HS-5 (cell line): ENCODE results near the gene OR7C1.
"Not testable (repeated sequence)": the region's sequence is repeated elsewhere in the genome, so short reads cannot be mapped to it uniquely, and the experiment has no call there.

Experiments used
- DNase-seq: peaks from one replicate; pipeline ENCODE4 v3.0.0-alpha.2; 2012; ENCODE audit warnings: low read depth

OR7C1 gene

DNA sequence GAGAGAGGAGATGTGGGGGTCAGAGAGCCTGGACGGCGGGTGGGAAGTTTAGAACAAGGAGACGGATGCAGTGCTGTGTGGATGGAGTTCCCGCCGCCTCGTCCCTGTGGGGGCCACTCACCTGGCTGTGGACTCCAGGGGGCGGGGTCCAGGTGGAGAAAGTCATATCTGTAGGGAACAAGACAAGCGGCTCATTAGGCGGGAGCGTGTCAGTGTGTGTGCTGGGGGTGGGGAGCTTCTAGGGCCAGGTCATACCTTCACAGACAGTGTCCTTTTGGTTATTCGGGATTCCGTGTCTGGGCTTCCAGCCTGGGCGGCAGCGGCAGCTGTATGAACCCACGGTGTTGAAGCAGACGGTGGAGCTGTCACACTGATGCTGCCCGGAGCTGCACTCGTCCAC, 69.6 kb downstream of the OR7C1 start:
- not testable (repeated sequence) for DNase-seq

DNA sequence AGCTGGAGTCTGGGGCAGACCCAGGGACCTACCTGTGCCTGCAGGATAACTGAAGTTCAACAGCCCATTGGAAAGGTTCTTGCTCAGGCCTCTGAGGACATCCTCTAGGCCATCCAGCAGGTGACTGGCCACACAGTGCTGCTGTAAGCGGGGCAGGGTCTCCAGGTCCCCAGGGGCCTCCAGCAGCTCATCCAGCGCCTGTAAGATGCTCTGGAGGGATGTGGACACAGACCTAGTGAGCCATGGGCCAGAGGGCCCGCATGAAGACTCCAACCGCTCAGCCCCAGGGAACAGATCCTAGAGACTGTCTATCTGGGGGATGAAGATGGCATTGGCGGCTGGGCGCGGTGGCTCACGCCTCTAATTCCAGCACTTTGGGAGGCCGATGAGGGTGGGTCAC, 70.6 kb downstream of the OR7C1 start:
- DNase-seq, result no peak

DNA sequence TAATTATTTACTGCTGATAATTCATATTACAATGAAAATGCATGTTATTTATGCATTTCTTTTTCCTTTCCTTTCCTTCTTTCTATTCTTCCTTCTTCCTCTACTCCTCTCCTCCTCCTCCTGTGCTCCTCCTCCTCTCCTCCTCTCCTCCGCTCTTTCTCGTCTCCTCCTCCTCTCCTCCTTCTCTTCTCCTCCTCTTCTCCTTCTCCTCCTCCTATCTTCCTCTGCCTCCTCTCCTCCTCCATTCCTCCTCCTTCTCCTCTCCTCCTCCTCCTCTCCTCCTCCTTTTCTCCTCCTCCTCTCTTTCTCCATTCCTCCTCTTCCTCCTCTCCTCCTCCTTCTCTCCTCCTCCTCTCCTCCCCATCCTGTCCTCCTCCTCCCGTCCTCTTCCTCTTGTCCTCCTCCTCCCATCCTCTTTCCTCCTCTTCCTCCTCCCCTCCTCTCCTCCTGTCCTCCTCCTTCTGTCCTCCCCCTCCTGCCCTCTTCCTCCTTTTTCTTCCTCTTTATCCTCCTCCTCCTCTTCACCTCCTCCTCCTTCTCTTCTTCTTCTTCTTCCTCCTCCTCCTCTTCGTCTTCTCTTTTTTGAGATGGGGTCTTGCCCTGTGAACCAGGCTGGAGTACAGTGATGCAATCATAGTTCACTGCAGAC, 71.4 kb downstream of the OR7C1 start:
- no peak for DNase-seq

DNA sequence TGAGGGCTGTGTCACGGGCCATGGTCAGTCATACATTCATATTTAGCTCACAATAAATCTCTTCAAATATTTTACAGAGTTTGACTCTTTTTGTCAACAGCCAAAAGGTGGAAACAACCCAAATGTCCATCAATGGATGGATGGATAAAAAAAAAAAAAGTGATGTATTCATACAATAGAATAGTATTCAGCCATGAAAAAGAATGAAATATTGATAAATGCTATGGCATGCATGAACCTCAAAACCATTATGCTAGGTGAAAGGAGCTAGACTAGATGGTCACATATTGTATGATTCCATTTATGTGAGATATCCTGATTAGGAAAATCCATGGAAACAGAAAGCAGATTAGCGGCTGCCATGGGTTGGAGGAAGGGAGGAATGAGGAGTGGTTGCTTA, 72.9 kb downstream of the OR7C1 start:
- no peak for DNase-seq

DNA sequence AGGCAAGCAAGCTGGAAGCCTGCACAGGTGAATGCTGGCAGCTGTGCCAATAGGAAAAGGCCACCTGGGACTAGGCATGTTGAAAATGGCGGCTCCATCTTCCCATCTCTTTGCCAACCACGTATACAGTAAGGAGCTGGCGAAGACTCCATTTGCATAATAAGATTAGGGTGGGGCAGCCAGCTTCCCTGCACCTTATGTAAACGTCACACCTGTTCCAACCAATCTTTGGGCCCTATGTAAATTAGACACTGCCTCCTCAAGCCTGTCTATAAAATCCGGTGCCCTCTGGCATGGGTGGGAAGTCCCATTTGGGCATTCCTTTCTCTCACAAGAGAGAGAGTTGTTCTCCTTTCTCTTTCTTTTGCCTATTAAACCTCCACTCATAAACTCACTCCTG, 73.4 kb downstream of the OR7C1 start:
- DNase-seq, result no peak

DNA sequence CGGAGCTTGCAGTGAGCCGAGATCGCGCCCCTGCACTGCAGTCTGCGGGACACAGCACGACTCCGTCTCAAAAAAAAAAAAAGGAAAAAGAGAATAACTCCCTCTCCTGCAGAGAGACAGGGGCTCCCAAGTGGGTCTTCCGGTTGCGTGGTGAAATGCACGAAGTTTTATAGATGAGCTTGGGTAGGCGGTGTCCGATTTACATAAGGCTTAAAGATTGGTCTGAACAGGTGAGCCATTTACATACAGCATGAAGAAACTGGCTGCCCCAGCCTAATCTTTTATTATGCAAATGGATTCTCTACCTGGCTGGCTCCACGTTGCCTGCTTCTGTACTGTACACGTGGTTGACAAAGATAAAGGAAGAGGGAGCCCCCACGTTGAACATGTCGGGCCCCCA, 76.2 kb downstream of the OR7C1 start:
- no peak for DNase-seq

DNA sequence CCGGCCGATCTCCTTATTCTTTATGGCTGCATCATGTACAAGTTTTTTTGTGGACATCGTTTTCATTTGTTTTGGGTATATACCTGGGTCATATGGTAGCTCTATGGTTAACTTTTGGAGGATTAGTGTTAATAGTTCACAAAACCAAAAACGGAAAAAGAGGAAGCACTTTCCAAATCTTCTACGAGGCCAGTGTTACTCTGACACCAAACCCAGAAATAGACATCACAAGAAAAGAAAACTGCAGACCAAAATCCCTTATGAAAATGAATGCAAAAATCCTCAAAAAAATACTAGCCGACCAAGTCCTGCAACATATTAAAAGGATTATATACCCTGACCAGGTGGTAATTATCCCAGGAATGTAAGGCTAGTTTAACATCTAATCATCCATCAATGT, 86.4 kb downstream of the OR7C1 start:
- DNase-seq, result no peak
